Breast epithelium (tissue), 3 donors: ENCODE measurements around the gene MINDY3.

ENCODE experiments used
- POLR2A ChIP-seq: fragments of 450-650 bp; IDR thresholded peaks from one replicate; pipeline ENCODE4 v1.6.1; 2016; ENCODE audit warnings: antibody characterized with exemption, mild to moderate bottlenecking, moderate library complexity
- POLR2AphosphoS5 ChIP-seq, 3 donors: sonication (generic); formaldehyde crosslinking; IDR thresholded peaks; one replicate each; pipeline ENCODE4 v1.6.1; 2017; ENCODE audit warnings: antibody characterized with exemption in 3 of 3
- TF ChIP-seq, protein P1 (sequence below), 3 donors: fragments of 450-650 bp; IDR thresholded peaks; one replicate each; pipeline ENCODE4 v1.5.1; 2016 to 2017; ENCODE audit warnings: antibody characterized with exemption in 3 of 3, mild to moderate bottlenecking in 3 of 3, moderate library complexity in 3 of 3

DNA sequence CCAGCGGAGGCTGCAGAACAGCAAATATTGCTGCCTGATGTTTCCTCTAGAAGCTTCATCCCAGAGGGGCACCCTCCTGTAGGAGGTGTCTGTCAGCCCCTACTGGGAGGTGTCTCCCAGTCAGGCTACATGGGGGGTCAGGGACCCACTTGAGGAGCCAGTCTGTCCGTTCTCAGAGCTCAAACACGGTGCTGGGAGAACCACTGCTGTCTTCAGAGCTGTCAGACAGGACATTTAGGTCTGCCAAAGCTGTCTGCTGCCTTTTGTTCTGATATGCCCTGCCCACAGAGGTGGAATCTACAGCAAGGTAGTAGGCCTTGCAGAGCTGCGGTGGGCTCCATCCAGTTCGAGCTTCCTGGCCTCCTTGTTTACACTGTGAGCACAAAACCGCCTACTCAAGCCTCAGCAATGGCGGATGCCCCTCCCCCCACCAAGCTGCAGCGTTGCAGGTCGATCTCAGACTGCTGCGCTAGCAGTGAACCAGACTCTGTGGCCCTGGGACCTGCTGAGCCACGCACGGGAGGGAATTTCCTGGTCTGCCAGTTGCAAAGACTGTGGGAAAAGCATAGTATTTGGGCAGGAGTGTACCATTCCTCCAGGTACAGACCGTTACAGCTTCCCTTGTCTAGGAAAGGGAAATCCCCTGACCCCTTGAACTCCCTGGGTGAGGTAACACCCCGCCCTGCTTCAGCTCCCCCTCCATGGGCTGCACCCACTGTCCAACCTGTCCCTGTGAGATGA lies 17.7 kb upstream of the MINDY3 start:
- no peak for TF ChIP-seq POLR2AphosphoS5 (IDR thresholded peaks at IDR 0.05)
- TF ChIP-seq, protein P1, sequence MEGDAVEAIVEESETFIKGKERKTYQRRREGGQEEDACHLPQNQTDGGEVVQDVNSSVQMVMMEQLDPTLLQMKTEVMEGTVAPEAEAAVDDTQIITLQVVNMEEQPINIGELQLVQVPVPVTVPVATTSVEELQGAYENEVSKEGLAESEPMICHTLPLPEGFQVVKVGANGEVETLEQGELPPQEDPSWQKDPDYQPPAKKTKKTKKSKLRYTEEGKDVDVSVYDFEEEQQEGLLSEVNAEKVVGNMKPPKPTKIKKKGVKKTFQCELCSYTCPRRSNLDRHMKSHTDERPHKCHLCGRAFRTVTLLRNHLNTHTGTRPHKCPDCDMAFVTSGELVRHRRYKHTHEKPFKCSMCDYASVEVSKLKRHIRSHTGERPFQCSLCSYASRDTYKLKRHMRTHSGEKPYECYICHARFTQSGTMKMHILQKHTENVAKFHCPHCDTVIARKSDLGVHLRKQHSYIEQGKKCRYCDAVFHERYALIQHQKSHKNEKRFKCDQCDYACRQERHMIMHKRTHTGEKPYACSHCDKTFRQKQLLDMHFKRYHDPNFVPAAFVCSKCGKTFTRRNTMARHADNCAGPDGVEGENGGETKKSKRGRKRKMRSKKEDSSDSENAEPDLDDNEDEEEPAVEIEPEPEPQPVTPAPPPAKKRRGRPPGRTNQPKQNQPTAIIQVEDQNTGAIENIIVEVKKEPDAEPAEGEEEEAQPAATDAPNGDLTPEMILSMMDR (IDR thresholded peaks at IDR 0.05), result no peak
- TF ChIP-seq POLR2A, result no peak
